ENCODE data around the gene CANX. TPM values are rescaled to one million over a fixed set of nuclear protein-coding genes. Genes with fewer than 3 reads are reported as not detected.
A peak's percentile ranks its signal among the peaks of the same experiment; 100 is the strongest.
"Not testable (repeated sequence)": the region's sequence is repeated elsewhere in the genome, so short reads cannot be mapped to it uniquely, and the experiment has no call there.

The CANX gene
- total and polyA plus RNA-seq, 2 donors (not counting 3 experiments of a cell fraction or from before 2014, with no cell fraction given) = 193 to 986 TPM

DNA sequence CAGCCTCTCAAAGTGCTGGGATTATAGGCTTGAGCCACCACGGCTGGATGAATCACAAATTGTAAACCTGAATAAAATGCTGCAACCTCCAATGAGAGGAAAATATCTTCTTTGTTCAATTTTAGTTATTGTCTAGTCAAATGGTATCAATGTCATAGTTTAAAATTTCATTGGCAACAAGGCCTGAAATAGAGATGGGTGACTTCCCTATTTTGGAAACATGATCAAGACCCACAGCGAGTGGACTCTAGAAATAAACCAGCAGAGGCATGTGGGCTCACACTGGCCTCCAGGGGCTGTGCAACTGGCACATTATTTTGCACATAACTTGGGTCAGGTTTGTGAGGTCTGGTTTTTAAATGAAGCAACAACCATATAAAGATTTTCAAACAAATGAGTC is 45.6 kb upstream of the CANX start:
- H4K20me1 ChIP-seq (replicated peaks; ENCODE audit: control insufficient read depth, extremely low read depth, insufficient read depth, low read length); dilution Hi-C loops (cut with MboI; ENCODE audit: extremely low pct_ligation_motif_present, low sequenced_read_pairs); H3K9me1 ChIP-seq (replicated peaks; ENCODE audit: control insufficient read depth, extremely low read depth, insufficient read depth, low read length); FAIRE-seq; H3K27me3 ChIP-seq (ENCODE audit: control insufficient read depth in 2 of 2, insufficient read depth in 2 of 2, low read length in 2 of 2); H3K9me3 ChIP-seq (replicated peaks; ENCODE audit: control insufficient read depth, insufficient read depth, low read length); POLR2A ChIA-PET; H3K79me2 ChIP-seq (ENCODE audit: control insufficient read depth, insufficient read depth, low read length); BruUV-seq (replicated peaks); H2AFZ ChIP-seq (ENCODE audit: low read depth, low read length); CTCF ChIA-PET; DNase-seq (ENCODE audit: low read depth, low spot score); H3K4me3 ChIP-seq (replicated peaks in 1 of 3; ENCODE audit: insufficient read depth in 1 of 3, low read depth in 1 of 3, low read length in 3 of 3); H3K27ac ChIP-seq (ENCODE audit: insufficient read depth, low read depth, low read length); intact Hi-C loops (cut with micrococcal nuclease); H3K4me2 ChIP-seq (ENCODE audit: insufficient read depth, low read length); H3K36me3 ChIP-seq (ENCODE audit: control insufficient read depth in 2 of 2, extremely low read depth in 1 of 2, insufficient read depth in 2 of 2, low read length in 2 of 2); H3K9ac ChIP-seq (replicated peaks; ENCODE audit: extremely low read depth, insufficient read depth, low read length); H3K4me1 ChIP-seq (ENCODE audit: control insufficient read depth, extremely low read depth, insufficient read depth, low read length): not testable (repeated sequence)

DNA sequence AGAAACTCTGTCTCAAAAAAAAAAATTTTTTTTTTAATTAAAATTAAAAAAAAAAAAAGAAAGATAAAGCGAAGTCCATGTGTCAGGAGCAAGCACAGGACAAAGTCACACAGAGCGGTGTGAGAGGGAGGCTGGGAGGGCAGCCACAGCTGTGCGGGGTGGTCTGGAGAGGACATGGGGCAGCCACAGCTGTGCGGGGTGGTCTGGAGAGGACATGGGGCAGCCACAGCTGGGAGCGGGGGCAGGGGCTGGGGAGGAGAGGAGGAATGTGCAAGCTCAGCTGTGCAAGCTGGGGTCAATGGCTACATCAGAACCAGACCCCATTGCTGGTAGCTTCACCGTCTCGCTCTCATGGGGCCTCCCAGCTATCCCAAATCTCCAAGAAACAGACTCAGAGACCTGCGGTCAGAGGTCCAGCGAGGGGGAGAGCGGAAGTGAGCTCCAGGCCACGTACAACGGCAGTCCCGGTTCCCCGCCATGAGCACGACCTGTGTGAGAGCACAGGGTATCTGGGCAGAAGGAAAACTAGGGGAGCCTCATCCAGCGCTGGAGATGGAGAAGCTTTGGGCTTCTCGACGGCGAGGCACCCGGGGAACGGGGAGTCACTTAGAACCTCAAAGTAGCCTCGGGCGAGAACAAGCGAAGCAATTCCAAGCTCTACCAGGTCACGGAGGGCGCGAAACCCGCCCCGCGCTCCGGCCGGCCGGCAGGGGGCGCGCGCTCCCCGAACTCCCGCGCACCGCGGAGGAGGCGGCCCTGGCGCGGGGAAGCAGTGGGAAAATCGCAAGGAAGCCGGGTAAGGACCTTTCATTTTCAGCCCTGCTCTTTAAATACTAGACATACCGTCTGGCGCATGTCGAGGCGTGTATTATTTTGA is 41.2 kb upstream of the CANX start:
- H4K20me1 ChIP-seq (replicated peaks; ENCODE audit: control insufficient read depth, extremely low read depth, insufficient read depth, low read length); H3K36me3 ChIP-seq (ENCODE audit: control insufficient read depth in 2 of 2, extremely low read depth in 1 of 2, insufficient read depth in 2 of 2, low read length in 2 of 2); H3K79me2 ChIP-seq (ENCODE audit: control insufficient read depth, insufficient read depth, low read length); H3K9ac ChIP-seq (replicated peaks; ENCODE audit: extremely low read depth, insufficient read depth, low read length); H3K4me2 ChIP-seq (ENCODE audit: insufficient read depth, low read length); DNase-seq (ENCODE audit: low read depth, low spot score); POLR2A ChIA-PET; H3K27me3 ChIP-seq (ENCODE audit: control insufficient read depth in 2 of 2, insufficient read depth in 2 of 2, low read length in 2 of 2); H3K9me1 ChIP-seq (replicated peaks; ENCODE audit: control insufficient read depth, extremely low read depth, insufficient read depth, low read length); H3K9me3 ChIP-seq (replicated peaks; ENCODE audit: control insufficient read depth, insufficient read depth, low read length); dilution Hi-C loops (cut with MboI; ENCODE audit: extremely low pct_ligation_motif_present, low sequenced_read_pairs); CTCF ChIA-PET; H3K4me1 ChIP-seq (ENCODE audit: control insufficient read depth, extremely low read depth, insufficient read depth, low read length); H3K27ac ChIP-seq (ENCODE audit: insufficient read depth, low read depth, low read length); H3K4me3 ChIP-seq (replicated peaks in 1 of 3; ENCODE audit: insufficient read depth in 1 of 3, low read depth in 1 of 3, low read length in 3 of 3); BruUV-seq (replicated peaks): not testable (repeated sequence)
- FAIRE-seq = peak; percentile 99
- peak overlapping the region; percentile 76 for H2AFZ ChIP-seq (ENCODE audit: low read depth, low read length)
- intact Hi-C loops (cut with micrococcal nuclease) = loop anchor here (2.0 kb wide), 2 partner anchors 21 to 35 kb away; partner anchors contain the start of gene HNRNPH1

DNA sequence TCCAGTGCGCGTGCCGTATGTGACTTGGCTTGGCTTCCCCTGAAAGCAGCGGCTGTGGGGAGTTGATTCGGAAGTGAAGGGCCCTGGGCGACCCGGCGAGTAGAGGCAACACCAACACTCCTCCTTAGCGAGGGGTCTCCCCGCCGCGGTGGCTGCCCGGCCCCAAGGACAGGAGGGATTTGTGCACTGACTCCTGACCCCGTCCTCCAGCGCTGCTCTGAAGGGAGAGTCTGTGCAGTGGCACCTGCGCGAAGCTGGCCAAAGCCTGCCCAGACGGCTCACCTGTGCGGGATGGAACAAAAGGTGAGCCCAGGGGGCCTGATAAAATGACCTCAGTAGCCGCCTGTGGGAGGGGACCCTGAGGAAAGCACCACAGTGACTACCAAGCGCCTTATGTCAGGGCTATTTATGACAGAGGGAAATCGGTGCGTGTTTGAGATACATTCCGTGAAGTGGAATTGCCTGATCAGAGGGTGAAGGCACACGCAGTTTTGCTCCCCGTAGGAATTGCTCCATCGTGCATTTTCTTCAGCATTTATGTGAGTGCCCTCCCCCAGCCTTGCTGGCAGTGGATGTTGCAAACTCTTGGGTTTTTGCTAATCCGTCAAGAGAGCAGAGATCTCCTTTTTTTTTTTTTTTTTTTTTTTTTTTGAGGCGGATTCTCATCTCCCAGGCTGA is 40.4 kb upstream of the CANX start:
- not testable (repeated sequence) for H3K9me1 ChIP-seq (replicated peaks; ENCODE audit: control insufficient read depth, extremely low read depth, insufficient read depth, low read length); FAIRE-seq

DNA sequence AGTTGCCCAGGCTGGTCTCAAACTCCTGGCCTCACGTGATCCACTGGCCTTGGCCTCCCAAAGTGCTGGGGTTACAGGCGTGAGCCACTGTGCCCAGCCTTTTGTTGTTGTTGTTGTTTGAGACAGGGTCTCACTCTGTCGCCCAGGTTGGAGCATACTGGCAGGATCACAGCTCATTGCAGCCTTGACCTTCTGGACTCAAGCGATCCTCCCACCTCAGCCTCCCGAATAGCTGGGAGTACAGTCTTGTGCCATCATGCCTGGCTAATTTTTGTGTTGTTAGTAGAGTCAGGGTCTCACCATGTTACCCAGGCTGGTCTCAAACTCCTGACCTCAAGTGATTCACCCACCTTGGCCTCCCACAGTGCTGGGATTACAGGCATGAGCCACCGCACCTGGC is 37.1 kb upstream of the CANX start:
- H3K79me2 ChIP-seq (ENCODE audit: control insufficient read depth, insufficient read depth, low read length); CTCF ChIA-PET; H4K20me1 ChIP-seq (replicated peaks; ENCODE audit: control insufficient read depth, extremely low read depth, insufficient read depth, low read length); H3K36me3 ChIP-seq (ENCODE audit: control insufficient read depth in 2 of 2, extremely low read depth in 1 of 2, insufficient read depth in 2 of 2, low read length in 2 of 2); H3K9ac ChIP-seq (replicated peaks; ENCODE audit: extremely low read depth, insufficient read depth, low read length); H3K4me1 ChIP-seq (ENCODE audit: control insufficient read depth, extremely low read depth, insufficient read depth, low read length); H3K27ac ChIP-seq (ENCODE audit: insufficient read depth, low read depth, low read length); DNase-seq (ENCODE audit: low read depth, low spot score); dilution Hi-C loops (cut with MboI; ENCODE audit: extremely low pct_ligation_motif_present, low sequenced_read_pairs); H3K27me3 ChIP-seq (ENCODE audit: control insufficient read depth in 2 of 2, insufficient read depth in 2 of 2, low read length in 2 of 2); H3K9me1 ChIP-seq (replicated peaks; ENCODE audit: control insufficient read depth, extremely low read depth, insufficient read depth, low read length); BruUV-seq (replicated peaks); FAIRE-seq; H3K4me3 ChIP-seq (replicated peaks in 1 of 3; ENCODE audit: insufficient read depth in 1 of 3, low read depth in 1 of 3, low read length in 3 of 3); H3K4me2 ChIP-seq (ENCODE audit: insufficient read depth, low read length); H2AFZ ChIP-seq (ENCODE audit: low read depth, low read length); H3K9me3 ChIP-seq (replicated peaks; ENCODE audit: control insufficient read depth, insufficient read depth, low read length): not testable (repeated sequence)
- POLR2A ChIA-PET = interaction anchor here (0.7 kb wide), 1 partner anchor 1036 kb away, joined by 3 read pairs; no protein-coding TSS in a partner anchor
- intact Hi-C loops (cut with micrococcal nuclease) = loop anchor here (10.0 kb wide), 1 partner anchor 133 kb away; the partner anchor contains the start of gene LTC4S

More for the DNA sequence above, 40.4 kb upstream of the CANX start:
- intact Hi-C loops (cut with micrococcal nuclease) = loop anchor here (2.0 kb wide), 2 partner anchors 22 to 36 kb away; partner anchors contain the start of gene HNRNPH1
- H3K79me2 ChIP-seq (ENCODE audit: control insufficient read depth, insufficient read depth, low read length); H3K27me3 ChIP-seq (ENCODE audit: control insufficient read depth in 2 of 2, insufficient read depth in 2 of 2, low read length in 2 of 2); POLR2A ChIA-PET; H3K9me3 ChIP-seq (replicated peaks; ENCODE audit: control insufficient read depth, insufficient read depth, low read length); H3K36me3 ChIP-seq (ENCODE audit: control insufficient read depth in 2 of 2, extremely low read depth in 1 of 2, insufficient read depth in 2 of 2, low read length in 2 of 2); H4K20me1 ChIP-seq (replicated peaks; ENCODE audit: control insufficient read depth, extremely low read depth, insufficient read depth, low read length); dilution Hi-C loops (cut with MboI; ENCODE audit: extremely low pct_ligation_motif_present, low sequenced_read_pairs); H3K4me1 ChIP-seq (ENCODE audit: control insufficient read depth, extremely low read depth, insufficient read depth, low read length); CTCF ChIA-PET: not testable (repeated sequence)
- peak; percentile 33 for DNase-seq (ENCODE audit: low read depth, low spot score)
- Histone ChIP-seq H3K4me3 (replicated peaks in 1 of 3; ENCODE audit: insufficient read depth in 1 of 3, low read depth in 1 of 3, low read length in 3 of 3) (peak overlapping the region; percentile 35 to 94 (median 79)), H3K27ac (ENCODE audit: insufficient read depth, low read depth, low read length) (peak overlapping the region; percentile 18), H2AFZ (ENCODE audit: low read depth, low read length) (peak overlapping the region; percentile 98), H3K9ac (replicated peaks; ENCODE audit: extremely low read depth, insufficient read depth, low read length) (peak overlapping the region; percentile 71), H3K4me2 (ENCODE audit: insufficient read depth, low read length) (peak overlapping the region; percentile 99)
- BruUV-seq (replicated peaks) = TSS peak; percentile 84

Data from endothelial cell of umbilical vein (primary cell).